DMS79 (cell line): ENCODE results near the gene RAPGEF5.
"Not testable (repeated sequence)": the region's sequence is repeated elsewhere in the genome, so short reads cannot be mapped to it uniquely, and the experiment has no call there.

ENCODE experiments used
- DNase-seq: peaks from one replicate; lab custom pipeline; 2025; lab: John Stamatoyannopoulos, UW

RAPGEF5 gene

GRCh38 chr7:22117222-22117621, 239.7 kb downstream of the RAPGEF5 start:
- DNase-seq, result no peak

GRCh38 chr7:22116451-22117030, 240.4 kb downstream of the RAPGEF5 start:
- DNase-seq, result no peak

GRCh38 chr7:22115689-22116088, 241.3 kb downstream of the RAPGEF5 start:
- DNase-seq, result no peak

GRCh38 chr7:22114440-22114981, 242.4 kb downstream of the RAPGEF5 start:
- DNase-seq, result no peak

- DNase-seq, result no peak
These were observed 243.9 kb downstream of the RAPGEF5 start for GRCh38 chr7:22113041-22113440.

- DNase-seq, result no peak
These were observed 245.3 kb downstream of the RAPGEF5 start for GRCh38 chr7:22111661-22112060.

- no peak for DNase-seq
These were observed 246.1 kb downstream of the RAPGEF5 start for GRCh38 chr7:22110881-22111280.

GRCh38 chr7:22110227-22110839, 246.6 kb downstream of the RAPGEF5 start:
- DNase-seq, result peak; percentile 1

- no peak for DNase-seq
These were observed 247.2 kb downstream of the RAPGEF5 start for GRCh38 chr7:22109761-22110160.

GRCh38 chr7:22108151-22108845, 248.7 kb downstream of the RAPGEF5 start:
- DNase-seq, result no peak

GRCh38 chr7:22105550-22105949, 251.4 kb downstream of the RAPGEF5 start:
- no peak for DNase-seq

GRCh38 chr7:22094413-22095342, 262.3 kb downstream of the RAPGEF5 start:
- peak; percentile 14 for DNase-seq

GRCh38 chr7:22093936-22094335, 263.0 kb downstream of the RAPGEF5 start:
- DNase-seq, result no peak

- no peak for DNase-seq
These were observed 264.0 kb downstream of the RAPGEF5 start for GRCh38 chr7:22093001-22093400.

GRCh38 chr7:22090958-22091525, 265.9 kb downstream of the RAPGEF5 start:
- DNase-seq, result not testable (repeated sequence)

GRCh38 chr7:22090512-22090911, 266.4 kb downstream of the RAPGEF5 start:
- no peak for DNase-seq

- no peak for DNase-seq
These were observed 266.8 kb downstream of the RAPGEF5 start for GRCh38 chr7:22090107-22090506.

GRCh38 chr7:22088827-22089226, 268.1 kb downstream of the RAPGEF5 start:
- DNase-seq, result no peak

GRCh38 chr7:22087861-22088260, 269.1 kb downstream of the RAPGEF5 start:
- no peak for DNase-seq

GRCh38 chr7:22083704-22084240, 273.2 kb downstream of the RAPGEF5 start:
- no peak for DNase-seq
